Activated naive CD4-positive, alpha-beta T cell treated with anti-CD3 and anti-CD28 coated beads, Interleukin-2, amount 50 U/mL, for 16 hours (primary cell): ENCODE results near the gene RAB31.
"Not testable (repeated sequence)": the region's sequence is repeated elsewhere in the genome, so short reads cannot be mapped to it uniquely, and the experiment has no call there.

Source experiments
- DNase-seq: peaks from one replicate; pipeline ENCODE4 v3.0.0-alpha.2; 2020

Gene RAB31

GRCh38 chr18:9848170-9848879 lies 140.2 kb downstream of the RAB31 start:
- no peak for DNase-seq

- DNase-seq, result no peak
These were observed 141.5 kb downstream of the RAB31 start for GRCh38 chr18:9849407-9850283.

GRCh38 chr18:9850309-9850708 lies 142.2 kb downstream of the RAB31 start:
- DNase-seq, result no peak

GRCh38 chr18:9851511-9851910 lies 143.4 kb downstream of the RAB31 start:
- no peak for DNase-seq

GRCh38 chr18:9852266-9853081 lies 144.4 kb downstream of the RAB31 start:
- DNase-seq, result no peak

GRCh38 chr18:9854801-9855676 lies 146.9 kb downstream of the RAB31 start:
- no peak for DNase-seq

GRCh38 chr18:9855681-9856080 lies 147.6 kb downstream of the RAB31 start:
- DNase-seq, result no peak

- no peak for DNase-seq
These were observed 148.0 kb downstream of the RAB31 start for GRCh38 chr18:9856092-9856491.

GRCh38 chr18:9857479-9857998 lies 149.4 kb downstream of the RAB31 start:
- DNase-seq, result not testable (repeated sequence)

- no peak for DNase-seq
These were observed 150.5 kb downstream of the RAB31 start for GRCh38 chr18:9858642-9859041.

- no peak for DNase-seq
These were observed 151.1 kb downstream of the RAB31 start for GRCh38 chr18:9859232-9859631.

- DNase-seq, result no peak
These were observed 152.6 kb downstream of the RAB31 start for GRCh38 chr18:9860682-9861081.

GRCh38 chr18:9861157-9861556 lies 153.1 kb downstream of the RAB31 start:
- DNase-seq, result no peak

GRCh38 chr18:9861933-9862332 lies 153.8 kb downstream of the RAB31 start:
- no peak for DNase-seq

- DNase-seq, result no peak
These were observed 154.6 kb downstream of the RAB31 start for GRCh38 chr18:9862686-9863085.

GRCh38 chr18:9863282-9863681 lies 155.2 kb downstream of the RAB31 start:
- DNase-seq, result no peak

- DNase-seq, result no peak
These were observed 157.8 kb downstream of the RAB31 start for GRCh38 chr18:9865764-9866490.

GRCh38 chr18:9866627-9867026 lies 158.5 kb downstream of the RAB31 start:
- DNase-seq, result no peak

GRCh38 chr18:9867071-9867594 lies 159.0 kb downstream of the RAB31 start:
- no peak for DNase-seq

GRCh38 chr18:9868857-9869714 lies 161.0 kb downstream of the RAB31 start:
- no peak for DNase-seq
